ENCODE results near the gene HLCS. TPM values are rescaled to one million over a fixed set of nuclear protein-coding genes. Genes with fewer than 3 reads are reported as not detected.

Gene HLCS
- total RNA-seq, 4 donors from 2014 or later: 20.0 to 75.4 (median 32.8) TPM

DNA sequence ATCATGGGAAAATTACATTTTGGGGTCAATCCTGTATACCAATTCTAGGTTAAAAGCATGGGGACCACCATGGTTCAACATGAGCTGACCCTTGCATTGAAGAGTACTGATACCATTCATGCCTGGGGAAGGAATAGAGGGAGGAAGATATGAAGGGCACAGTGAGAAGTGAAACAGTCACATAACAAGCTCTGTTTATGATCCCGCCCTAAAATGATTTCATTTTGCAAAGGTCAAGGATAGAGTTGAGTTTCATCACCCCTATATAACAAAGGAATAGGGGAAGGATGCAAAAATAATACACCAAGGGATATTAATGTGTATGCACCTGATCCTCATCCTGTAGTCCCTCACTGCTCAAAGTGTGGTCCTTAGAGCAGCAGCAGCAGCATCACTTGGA lies 2.5 kb upstream of the HLCS start:
- intact Hi-C loops (cut with DNase I; ENCODE audit: low total_unique reads): no loop called here
- Histone ChIP-seq H3K36me3 (no peaks in the 10 kb centered on the region), H3K9me3 (no peaks in the 10 kb centered on the region), H3K27ac (no peak overlapping the region), H3K27me3 (no peaks in the 10 kb centered on the region), H3K4me1 (peaks cover 0 to 19% (median 6%) of the 10 kb centered on the region in 4 donors), H3K4me3 (no peak overlapping the region)
- 80 to 96% methylated on average over 1 of the region's 1 CpG for WGBS, 2 donors (ENCODE audit: low coverage in 1 of 2)
- no peak for DNase-seq
- TF ChIP-seq, protein P1, sequence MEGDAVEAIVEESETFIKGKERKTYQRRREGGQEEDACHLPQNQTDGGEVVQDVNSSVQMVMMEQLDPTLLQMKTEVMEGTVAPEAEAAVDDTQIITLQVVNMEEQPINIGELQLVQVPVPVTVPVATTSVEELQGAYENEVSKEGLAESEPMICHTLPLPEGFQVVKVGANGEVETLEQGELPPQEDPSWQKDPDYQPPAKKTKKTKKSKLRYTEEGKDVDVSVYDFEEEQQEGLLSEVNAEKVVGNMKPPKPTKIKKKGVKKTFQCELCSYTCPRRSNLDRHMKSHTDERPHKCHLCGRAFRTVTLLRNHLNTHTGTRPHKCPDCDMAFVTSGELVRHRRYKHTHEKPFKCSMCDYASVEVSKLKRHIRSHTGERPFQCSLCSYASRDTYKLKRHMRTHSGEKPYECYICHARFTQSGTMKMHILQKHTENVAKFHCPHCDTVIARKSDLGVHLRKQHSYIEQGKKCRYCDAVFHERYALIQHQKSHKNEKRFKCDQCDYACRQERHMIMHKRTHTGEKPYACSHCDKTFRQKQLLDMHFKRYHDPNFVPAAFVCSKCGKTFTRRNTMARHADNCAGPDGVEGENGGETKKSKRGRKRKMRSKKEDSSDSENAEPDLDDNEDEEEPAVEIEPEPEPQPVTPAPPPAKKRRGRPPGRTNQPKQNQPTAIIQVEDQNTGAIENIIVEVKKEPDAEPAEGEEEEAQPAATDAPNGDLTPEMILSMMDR (IDR thresholded peaks at IDR 0.05): no peak
- no peak for TF ChIP-seq POLR2A (IDR thresholded peaks at IDR 0.05)
- TF ChIP-seq EP300 (IDR thresholded peaks at IDR 0.05; ENCODE audit: low read depth): no peak
- no peak for TF ChIP-seq POLR2AphosphoS5 (IDR thresholded peaks at IDR 0.05)
- in situ Hi-C loops (cut with MboI; ENCODE audit: low pct_ligation_motif_present in 1 of 4, low pct_unique_long_range_greater_than_20kb in 1 of 4, low sequenced_read_pairs in 3 of 4): no loop called here

DNA sequence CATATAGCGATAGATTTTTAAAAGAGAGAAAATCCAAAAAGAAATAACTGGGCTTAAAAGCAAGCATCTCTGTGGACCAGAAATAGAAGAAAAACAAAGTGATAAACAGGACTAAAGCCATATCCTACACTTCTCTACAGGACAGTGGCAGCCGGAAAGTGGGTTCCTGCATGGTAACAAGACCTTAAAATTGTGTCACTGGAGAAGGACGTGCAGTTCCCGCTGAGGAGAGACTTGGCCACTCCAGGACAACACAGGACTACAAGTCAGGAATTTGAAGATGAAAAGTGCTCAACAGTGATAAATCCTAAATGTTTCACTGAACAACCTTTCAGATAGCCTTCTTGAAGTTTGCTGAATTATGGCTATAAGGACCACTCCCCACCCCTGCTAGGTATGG lies 1.9 kb upstream of the HLCS start:
- intact Hi-C loops (cut with DNase I; ENCODE audit: low total_unique reads): no loop called here
- in situ Hi-C loops (cut with MboI; ENCODE audit: low pct_ligation_motif_present in 1 of 4, low pct_unique_long_range_greater_than_20kb in 1 of 4, low sequenced_read_pairs in 3 of 4): no loop called here
- TF ChIP-seq EP300 (IDR thresholded peaks at IDR 0.05; ENCODE audit: low read depth): no peak
- no peak for TF ChIP-seq POLR2AphosphoS5 (IDR thresholded peaks at IDR 0.05)
- TF ChIP-seq, protein P1 (IDR thresholded peaks at IDR 0.05): no peak
- TF ChIP-seq POLR2A (IDR thresholded peaks at IDR 0.05): no peak
- H3K36me3 ChIP-seq: no peaks in the 10 kb centered on the region
- DNase-seq: no peak
- WGBS, 2 donors (ENCODE audit: low coverage in 1 of 2): 71 to 75% methylated on average over 4 of the region's 4 CpGs
- no peaks in the 10 kb centered on the region for H3K27me3 ChIP-seq
- peaks cover 0 to 19% (median 6%) of the 10 kb centered on the region in 4 donors for H3K4me1 ChIP-seq
- H3K4me3 ChIP-seq: no peak overlapping the region
- H3K27ac ChIP-seq: no peak overlapping the region
- no peaks in the 10 kb centered on the region for H3K9me3 ChIP-seq

DNA sequence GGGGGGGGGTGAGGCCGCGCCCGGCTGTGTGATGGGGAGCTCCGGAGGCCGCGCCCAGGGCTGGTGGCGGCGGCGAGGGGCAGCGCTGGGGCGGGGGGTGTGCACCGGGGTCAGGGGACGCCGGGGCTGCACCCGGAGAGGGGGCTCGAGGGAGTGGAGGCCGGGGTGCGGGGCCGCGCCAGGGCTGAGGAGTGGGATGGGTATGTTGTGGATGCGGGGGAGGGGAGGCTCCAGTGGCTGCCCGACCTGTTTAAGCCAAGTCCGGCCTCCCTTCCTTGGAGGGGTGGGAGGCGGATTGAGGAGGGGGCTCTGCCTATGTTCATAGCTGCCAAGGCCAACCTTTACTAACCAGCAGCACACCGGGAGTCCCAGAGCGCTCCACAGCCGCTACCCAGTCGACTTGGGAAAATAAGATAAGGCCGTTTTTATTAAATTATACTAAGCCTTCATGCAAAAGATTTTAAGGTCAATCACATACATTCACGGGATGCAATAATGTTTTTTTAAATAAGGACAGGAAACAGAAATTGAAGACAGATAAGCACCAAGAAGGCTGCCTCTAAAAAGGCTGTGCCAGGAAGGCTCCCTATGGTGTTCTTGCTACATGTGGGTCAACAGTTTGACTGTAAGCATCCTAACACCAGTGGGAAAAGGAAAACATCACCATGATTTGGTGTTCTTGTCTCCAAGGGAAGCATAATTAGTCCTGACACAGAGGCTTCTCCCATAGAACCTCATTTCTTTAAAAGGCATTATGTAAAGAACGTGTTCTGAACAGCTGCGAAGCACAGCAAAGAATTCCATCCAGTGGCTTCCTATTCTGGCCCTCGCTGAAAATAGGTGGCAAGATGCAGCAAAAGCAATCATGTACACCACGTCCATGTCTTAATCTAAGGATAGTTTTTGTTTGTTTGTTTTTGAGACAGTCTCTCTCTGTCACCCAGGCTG lies 626 bp upstream of the HLCS start:
- Histone ChIP-seq H3K4me1 (peaks cover 0 to 19% (median 6%) of the 10 kb centered on the region in 4 donors), H3K36me3 (no peaks in the 10 kb centered on the region), H3K27ac (peak overlapping the region; percentile 84 to 93 (median 87)), H3K27me3 (no peaks in the 10 kb centered on the region), H3K4me3 (peak overlapping the region; percentile 70 to 86 (median 76)), H3K9me3 (no peaks in the 10 kb centered on the region)
- DNase-seq: no peak
- in situ Hi-C loops (cut with MboI; ENCODE audit: low pct_ligation_motif_present in 1 of 4, low pct_unique_long_range_greater_than_20kb in 1 of 4, low sequenced_read_pairs in 3 of 4): no loop called here
- TF ChIP-seq EP300 (IDR thresholded peaks at IDR 0.05; ENCODE audit: low read depth) (no peak), POLR2AphosphoS5 (IDR thresholded peaks at IDR 0.05) (no peak), POLR2A (IDR thresholded peaks at IDR 0.05) (no peak)
- TF ChIP-seq, protein P1 (IDR thresholded peaks at IDR 0.05): no peak
- intact Hi-C loops (cut with DNase I; ENCODE audit: low total_unique reads): no loop called here
- WGBS, 2 donors (ENCODE audit: low coverage in 1 of 2): 28 to 33% methylated on average over 5 to 15 of the region's 34 CpGs

DNA sequence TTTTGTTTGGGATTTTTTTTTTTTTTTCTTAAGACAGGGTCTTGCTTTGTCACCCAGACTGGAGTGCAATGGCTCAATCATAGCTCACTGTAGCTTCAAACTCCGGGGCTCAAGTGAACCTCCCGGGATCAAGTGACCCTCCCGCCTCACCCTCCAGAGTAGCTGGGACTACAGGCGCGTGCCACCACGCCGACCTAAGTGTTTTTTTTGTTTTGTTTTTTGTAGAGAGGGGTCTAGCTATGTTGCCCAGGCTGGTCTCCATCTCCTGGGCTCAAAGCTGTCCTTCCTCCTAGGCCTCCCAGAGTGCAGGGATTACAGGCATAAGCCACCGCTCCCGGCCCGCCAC lies 776 bp downstream of the HLCS start:
- no peaks in the 10 kb centered on the region for H3K27me3 ChIP-seq
- H3K9me3 ChIP-seq: no peaks in the 10 kb centered on the region
- no peaks in the 10 kb centered on the region for H3K36me3 ChIP-seq
- peak overlapping the region; percentile 84 to 93 (median 87) for H3K27ac ChIP-seq
- peak overlapping the region; percentile 70 to 86 (median 78) for H3K4me3 ChIP-seq
- WGBS, 2 donors (ENCODE audit: low coverage in 1 of 2): 36 to 93% methylated on average over 3 to 10 of the region's 10 CpGs
- in situ Hi-C loops (cut with MboI; ENCODE audit: low pct_ligation_motif_present in 1 of 4, low pct_unique_long_range_greater_than_20kb in 1 of 4, low sequenced_read_pairs in 3 of 4) (no loop called here), intact Hi-C loops (cut with DNase I; ENCODE audit: low total_unique reads) (no loop called here)
- TF ChIP-seq, protein P1 (IDR thresholded peaks at IDR 0.05): no peak
- TF ChIP-seq POLR2AphosphoS5 (IDR thresholded peaks at IDR 0.05) (no peak), EP300 (IDR thresholded peaks at IDR 0.05; ENCODE audit: low read depth) (no peak), POLR2A (IDR thresholded peaks at IDR 0.05) (no peak)
- peaks cover 0 to 19% (median 6%) of the 10 kb centered on the region in 4 donors for H3K4me1 ChIP-seq
- DNase-seq: no peak
